ENCODE data around the gene IGFBPL1.
A peak's percentile ranks its signal among the peaks of the same experiment; 100 is the strongest.

The IGFBPL1 gene

DNA sequence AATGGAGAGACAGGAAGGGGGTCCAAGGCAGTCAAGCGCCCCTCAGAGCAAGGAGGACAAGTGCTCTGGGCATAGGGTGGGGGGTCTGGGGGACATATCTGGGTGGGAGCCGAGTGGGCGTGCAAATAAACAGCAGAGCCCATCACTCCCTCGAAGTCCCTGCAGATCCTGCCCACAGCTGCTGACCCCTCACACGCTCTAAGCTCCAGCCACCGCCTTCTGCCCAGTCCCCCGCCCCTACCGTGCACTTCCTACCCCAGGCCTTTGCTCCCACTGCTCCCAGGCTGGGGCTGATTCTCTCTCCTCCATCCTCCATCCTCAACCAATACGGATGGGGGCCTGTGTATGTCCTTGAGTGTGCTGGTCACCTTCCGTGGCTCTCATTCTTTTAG, 48.7 kb downstream of the IGFBPL1 start:
- no peak for FAIRE-seq

DNA sequence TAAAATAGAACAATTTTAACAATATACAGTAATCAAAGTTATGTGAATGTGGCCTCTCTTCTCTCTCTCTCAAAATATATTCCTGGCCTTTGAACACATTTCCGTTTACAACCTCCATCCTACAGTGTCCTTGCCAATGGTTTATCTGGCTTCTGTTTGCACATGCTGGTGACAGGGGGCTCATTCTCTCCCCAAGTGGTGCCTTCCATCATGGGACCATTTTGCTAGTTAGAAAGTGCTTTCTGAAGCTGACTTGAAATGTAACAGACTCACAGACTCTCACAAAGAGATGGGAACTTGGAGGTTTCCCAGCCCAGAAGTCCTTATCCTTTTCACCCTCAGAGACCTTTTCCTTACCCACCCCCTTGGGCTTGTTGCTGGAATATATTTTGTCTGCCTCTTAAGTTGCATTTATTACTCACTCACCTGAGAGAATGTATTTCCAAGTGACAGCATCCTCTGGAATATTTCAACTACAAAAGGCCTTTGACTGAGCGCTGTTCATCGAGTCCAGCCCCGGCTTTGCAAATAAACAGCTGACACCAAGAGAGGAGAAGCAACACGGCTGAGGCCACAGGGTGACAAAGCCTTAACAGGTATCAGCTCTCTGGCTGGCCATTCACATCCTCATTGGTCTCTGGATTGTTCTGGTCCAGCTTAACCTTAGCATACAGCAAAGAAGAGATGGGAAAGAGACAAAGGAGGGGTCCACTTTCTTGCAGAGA, 49.2 kb downstream of the IGFBPL1 start:
- FAIRE-seq, result no peak

DNA sequence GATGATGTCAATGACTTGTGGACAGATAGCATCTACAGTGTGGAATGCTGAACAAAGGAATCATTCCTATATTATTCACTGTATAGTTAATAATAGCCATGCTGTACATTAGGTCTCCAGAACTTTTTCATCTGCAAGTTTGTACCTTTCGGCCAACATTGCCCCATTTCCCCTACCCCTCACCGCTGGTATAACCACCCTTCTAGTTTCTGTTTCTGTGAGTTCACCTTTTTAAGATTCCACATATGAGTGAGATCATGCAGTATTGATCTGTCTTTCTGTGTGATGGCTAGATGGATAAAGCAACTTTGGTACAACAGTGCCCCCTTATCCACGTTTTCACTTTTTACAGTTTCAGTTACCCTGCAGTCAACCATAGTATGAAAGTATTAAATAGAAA, 50.6 kb downstream of the IGFBPL1 start:
- no peak for FAIRE-seq

DNA sequence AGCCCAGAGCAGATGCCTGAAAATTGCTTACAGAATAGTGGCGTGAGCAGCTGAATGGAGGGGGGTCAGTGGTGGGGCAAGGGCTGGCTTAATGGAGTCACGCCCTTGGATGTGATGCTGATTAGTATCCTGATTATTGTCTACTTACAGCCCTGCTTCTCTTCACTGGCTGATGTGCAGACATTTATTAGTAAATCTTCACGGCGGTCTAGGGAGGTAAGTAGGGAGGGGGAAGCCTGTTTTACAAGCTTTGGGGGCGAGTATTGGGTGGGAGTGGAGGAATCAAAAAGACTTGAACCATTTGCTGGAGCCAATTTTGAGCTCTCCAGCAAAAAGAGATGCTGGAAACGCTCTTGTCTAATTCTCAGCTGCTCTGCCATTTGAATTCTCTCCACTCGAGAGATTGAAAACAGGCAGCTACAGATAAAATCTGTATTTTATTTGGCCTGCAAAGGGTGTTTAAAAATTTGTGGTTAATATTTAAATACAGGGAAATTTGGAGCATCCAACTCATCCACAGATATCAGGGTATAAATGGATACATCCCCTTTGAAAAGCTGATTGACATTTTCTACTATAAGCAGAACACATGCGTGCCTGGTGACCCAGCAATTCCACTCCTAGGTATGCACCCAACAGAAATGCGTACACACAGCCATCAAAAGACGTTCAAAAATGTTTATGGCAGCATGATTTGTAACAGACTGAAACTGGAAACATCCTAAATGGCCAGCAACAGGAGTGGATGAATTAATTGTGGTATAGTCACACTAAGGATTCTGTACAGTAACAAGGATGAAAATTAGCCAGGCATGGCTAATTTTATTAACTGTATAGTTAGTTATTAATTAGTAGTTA, 51.3 kb downstream of the IGFBPL1 start:
- no peak for FAIRE-seq

DNA sequence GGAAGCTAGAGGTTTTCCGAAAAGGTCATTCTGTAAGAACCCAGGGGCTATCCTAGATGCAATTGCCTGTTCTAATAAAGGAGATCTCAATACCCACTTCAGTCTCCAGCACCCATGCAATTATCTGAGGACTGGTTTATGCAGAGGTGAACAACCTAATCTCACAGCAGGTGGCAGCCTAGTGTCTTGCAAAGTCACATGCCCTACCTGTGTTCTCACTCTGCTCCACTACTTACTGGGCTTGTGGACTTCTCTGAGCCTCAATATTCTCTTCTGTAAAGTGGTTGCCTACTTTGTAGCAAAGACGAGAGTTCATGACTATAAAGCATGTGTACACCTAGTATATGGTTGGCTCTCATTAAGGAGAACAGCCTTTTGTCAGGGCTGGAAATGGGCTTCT, 52.8 kb downstream of the IGFBPL1 start:
- FAIRE-seq, result no peak

DNA sequence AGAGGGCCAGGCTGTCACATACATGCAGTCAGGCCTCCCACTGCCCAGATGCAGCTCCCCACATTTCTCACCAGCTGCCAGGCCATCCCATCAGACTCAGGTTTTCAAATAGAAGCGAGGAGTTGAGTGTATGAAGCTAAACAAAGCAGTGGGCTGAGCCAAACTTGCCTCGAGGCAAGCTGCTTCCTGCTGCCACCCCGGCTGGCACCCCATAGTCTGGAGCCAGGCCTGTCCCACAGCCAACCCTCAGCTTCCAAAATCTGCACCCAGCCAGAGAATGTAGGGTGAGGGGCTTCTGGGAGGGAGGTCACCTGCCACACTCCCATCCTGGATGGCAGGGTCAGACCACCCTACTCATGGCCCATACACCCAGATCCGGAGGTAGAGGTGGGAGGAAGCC, 54.1 kb downstream of the IGFBPL1 start:
- no peak for FAIRE-seq

DNA sequence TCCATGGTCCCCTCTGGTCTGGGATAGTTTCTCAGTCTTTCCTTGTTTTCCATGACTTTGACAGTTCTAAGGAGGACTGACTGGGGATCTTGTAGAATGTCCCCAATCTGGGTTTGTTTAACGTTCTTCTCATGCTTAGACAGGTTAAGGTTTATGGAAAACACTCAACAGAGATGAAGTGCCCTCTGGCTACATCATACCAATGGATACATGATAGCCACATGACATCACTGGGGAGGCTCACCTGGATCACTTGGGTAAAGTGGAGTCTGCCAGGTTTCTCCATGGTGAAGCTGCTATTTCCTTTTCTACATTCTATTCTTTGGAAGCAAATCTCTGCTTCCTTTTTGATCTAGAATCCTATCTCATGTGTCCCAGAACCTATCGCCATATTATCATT, 55.5 kb downstream of the IGFBPL1 start:
- FAIRE-seq, result no peak

DNA sequence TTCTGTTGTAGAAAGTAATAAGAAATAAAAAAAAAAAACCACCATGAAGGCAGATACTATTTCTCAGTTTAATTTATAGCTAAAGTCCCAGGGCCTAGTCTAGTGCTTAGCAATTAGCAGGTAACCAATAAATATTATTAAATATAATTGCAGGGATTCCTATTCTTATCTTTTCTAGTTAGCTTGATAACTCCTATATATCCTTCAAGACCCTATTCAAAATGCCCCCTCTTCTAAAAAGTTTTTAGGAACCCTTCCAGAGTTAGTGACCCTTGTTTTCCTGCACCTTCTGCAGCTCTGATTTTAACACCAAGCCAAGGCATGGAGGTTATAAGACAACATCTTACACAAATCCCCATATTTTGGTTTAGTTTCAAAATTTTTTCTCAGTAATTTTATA, 56.4 kb downstream of the IGFBPL1 start:
- FAIRE-seq, result no peak

DNA sequence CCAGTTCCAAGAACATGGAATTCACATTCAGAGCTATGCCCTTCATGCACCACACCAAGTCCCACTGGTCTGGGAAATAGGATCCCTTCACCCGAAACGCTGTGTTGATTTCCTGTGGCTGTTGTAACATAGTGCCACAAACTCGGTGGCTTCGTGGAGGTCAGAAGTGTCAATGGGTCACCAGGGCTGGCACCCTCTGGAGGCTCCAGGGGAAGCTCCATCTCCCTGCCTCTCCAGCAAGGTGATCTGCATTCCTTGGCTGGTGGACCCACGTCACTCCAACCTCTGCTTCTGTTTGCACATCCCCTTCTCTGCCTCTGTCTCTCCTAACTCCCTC, 60.7 kb downstream of the IGFBPL1 start:
- FAIRE-seq, result no peak

DNA sequence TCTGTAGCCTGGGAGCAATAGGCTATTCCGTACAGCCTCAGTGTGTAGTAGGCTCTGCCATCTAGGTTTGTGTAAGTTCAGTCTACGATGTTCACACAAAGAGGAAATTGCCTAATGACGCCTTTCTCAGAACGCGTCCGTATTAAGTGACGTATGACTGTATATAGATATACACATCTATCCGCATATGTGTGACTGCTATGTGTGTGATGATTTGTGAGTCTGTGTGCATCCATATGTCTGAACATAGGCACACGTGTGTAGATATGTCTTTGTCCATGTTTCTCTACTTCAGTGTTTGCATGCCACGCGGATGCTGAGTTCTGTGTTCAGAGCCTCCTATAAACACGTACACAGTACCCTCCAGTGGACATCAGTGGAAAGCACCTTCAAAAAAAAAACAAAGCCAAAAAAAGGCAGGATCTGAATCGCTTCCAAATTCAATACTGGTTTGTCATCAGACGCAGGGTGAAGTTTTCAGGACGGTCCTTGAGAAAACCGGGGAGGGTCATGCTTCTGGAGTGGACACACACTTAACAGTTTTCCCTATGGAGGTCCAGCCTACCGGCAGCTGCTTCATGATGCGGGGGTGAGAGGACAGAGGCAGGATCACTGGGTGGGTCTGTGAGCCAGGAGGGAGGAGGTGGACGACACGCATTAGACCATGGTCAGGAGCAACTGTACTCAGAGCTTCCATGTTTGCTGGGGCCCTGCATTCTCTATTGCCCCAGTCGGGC, 61.2 kb downstream of the IGFBPL1 start:
- peak; percentile 36 for FAIRE-seq

DNA sequence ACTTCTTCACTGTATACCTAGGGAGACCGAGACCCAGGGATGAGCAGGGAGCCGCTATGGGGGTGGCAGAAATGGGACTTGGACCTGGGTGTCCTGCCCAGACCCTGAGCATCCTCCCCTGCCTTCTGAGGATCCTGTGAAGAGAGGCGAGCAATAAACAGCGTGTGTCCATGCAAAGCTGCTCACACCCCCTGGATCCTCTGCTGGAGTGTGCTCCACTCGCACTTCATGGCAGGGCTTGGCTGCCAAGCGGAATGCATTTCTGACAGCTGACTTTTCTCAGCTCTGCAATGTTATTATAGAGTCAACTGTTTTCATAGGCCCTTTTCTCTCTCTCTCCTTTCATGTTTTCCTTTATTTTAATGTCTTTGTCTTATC, 62.8 kb downstream of the IGFBPL1 start:
- FAIRE-seq, result no peak

DNA sequence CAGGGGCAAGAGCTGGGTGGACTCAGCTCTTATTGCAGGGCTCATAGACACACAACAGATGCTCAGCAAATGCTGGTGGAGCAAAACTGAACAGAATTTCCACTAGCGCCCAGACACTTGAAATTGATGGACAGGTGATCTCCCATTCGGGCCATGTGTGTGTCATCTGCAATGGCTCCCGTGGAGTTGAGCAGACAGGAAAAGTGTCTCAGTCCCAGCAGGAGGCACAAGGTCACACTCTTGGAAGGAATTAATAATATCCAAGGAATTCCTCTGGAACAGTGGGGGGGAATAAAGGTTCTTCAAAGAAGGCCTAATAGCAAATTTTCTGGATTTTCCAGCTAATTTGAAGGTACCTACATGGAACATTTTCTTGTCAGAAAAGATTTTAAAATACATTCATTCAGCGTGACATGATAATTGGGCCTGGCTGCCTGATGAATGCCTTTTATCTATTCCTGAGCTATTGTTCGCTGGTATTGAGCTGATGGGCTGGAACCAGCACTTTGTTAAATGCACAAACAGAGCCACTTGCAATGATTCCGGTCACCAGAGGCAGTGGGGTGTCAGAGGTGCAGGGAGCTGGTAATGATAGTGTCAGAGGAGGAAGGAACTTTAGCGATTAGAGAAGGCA, 63.3 kb downstream of the IGFBPL1 start:
- no peak for FAIRE-seq

DNA sequence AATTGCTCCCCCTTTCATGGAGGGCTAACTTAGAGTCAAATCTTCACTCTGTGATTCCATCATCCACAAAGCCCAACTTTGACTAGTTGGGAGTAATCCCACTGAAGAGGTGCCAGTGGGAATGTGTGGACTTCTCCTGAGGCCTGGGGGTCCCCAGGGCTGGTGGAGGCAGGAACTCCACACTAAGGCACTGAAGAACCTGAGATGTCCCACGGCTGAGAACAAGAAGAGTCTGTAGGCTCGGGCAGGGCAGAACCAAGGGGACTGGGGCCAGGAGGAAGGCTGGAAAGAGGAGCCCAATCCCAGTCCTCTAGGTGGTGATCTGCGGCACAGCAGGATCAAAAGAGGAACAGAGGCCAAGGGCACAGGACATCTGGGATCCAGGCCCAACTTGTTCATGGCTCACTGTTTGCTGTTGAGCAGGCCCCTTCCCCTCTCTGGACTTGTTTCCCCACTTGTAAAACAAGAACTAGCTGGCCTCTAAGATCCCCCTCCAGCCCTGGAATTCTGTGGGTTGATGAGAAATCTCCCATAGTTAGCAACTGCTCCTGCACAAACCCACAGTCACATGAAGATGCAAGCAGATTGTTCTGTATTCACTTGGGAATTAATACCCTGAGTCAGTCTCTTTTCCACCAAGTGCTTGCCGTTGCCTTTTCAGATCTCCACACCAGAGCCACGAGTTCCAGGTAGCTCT, 64.4 kb downstream of the IGFBPL1 start:
- FAIRE-seq, result no peak

DNA sequence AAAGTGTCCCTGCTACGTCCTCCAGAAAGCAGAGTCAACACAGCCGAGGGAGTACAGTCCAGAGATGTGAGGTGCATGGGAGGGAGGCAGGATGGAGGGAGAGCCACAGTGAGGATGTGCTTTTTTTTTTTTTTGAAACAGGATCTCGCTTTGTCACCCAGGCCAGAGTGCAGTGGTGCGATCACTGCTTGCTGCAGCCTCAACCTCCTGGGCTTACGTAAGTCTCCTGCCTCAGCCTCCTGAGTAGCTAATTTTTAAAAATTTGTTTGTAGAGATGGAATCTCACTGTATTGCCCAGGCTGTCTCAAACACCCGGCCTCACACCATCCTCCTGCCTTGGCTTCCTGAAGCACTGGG, 65.0 kb downstream of the IGFBPL1 start:
- no peak for FAIRE-seq

DNA sequence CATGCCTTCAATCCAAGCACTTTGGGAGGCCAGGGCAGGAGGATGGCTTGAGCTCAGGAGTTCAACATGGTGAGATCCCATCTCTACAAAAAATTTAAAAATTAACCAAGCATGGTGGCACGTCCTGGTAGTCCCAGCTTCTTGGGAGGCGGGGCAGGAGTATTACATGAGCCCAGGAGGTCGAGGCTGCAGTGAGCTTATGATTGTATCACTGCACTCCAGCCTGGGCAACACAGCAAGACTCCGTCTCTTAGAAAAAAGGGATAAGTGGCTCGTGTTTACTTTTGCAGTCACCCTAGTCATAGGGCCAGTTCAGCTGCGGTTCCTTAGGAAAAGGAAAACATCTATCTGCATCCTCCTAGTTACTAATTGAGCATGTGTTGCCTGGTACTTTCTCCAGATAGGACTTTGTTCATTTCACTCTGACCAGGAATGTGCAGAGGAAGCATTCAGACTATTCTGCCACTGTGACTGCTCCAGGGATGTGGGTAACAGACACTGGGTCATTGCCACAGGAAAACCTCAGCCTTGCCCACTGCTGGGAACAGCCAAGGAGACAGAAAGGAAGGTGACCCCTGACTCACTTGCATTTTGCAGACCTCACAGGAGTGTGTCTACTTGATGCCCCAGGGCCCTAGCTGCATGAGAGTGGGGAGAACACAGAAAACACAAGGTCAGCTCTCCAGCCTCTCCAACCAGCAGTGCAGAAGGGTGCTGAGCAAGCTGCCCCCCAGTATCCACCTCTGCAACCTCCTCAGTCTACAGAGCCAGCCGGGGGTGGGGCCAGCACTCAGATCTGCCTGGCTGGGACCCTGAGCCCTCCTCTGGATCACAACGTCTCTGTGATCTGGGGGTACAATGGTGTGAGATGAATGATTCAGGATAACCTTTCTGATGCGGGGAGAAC, 65.6 kb downstream of the IGFBPL1 start:
- no peak for FAIRE-seq

DNA sequence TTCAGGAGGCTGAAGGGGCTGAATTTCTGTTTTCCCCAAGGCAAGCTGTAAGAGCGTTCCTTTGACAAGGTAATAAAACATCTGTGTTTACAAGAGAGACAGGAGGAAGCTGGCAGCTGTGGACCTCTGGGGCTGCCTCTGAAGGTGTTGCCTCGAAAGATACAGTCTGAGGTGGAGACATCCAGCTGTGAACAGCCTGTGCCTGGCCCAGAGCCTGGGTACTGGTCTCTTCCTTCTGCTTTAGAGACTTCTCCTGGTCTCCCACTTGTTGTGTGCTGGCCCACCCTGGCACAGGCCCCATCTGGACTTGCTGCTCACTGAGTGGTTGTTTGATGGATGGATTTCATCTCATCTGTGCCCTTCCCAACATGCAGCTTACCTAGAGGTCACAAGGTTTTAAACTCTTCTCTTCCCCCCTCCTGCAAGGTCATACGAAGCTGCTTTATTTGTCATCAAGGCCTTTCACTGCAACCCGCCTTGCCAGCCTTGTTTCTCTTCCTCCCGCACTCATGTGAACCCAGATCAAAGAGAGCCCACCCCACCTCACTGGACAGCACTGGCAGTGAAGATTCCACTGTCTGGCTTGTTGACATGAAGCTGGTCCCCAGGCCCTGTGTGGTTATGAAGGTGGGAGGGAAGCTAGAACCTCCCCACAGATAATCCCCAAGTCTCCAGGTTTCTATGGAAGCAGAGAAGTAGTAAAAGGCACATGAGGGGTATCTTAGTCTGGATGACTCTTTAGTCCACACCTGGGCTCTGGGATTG, 66.7 kb downstream of the IGFBPL1 start:
- FAIRE-seq, result no peak

DNA sequence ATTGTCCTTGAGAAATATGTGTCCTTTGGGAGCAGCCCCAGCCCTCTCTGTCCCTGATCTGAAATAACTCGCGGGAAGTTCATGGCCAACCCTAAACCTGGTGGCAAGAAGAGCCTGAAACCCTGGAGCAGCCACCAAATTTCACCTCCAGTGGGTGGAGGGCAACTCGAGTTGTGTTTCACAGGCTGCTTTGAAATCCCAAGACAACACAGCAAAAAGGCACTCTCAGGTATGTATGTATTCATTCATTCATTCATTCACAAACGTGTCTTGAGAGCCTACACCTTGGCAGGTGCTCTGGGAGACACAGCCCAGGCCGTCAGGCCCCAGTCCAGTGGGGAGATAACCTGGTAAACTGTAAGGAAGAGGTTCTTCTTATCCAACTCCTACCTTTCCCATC, 67.4 kb downstream of the IGFBPL1 start:
- no peak for FAIRE-seq
